HCT116 (cell line): ENCODE data around the gene TTC33. TPM values are rescaled to one million over a fixed set of nuclear protein-coding genes. Genes with fewer than 3 reads are reported as not detected.

Source experiments
- ATAC-seq: fragments of 200-7000 bp; cut with Tn5 transposase; 2 replicates; pipeline ENCODE4 v1.9.1; 2020; ENCODE audit warnings: mild to moderate bottlenecking, moderate library complexity
- BruUV-seq: library from RNA; stranded (reverse); fragments of 400-500 nt; replicated peaks from 2 replicates; lab custom pipeline; 2021; lab: Mats Ljungman, UMichigan
- CTCF ChIA-PET: fragments of 300-600 bp; sonication (Branson Sonifier 250); formaldehyde crosslinking; loops from one replicate; lab custom pipeline; 2021; ENCODE audit warnings: antibody characterized with exemption; lab: Charles Lee
- POLR2A ChIA-PET: fragments of 300-600, 350-600 bp; sonication (Branson Sonifier 250); formaldehyde crosslinking; loops from one replicate; lab custom pipeline; 2021; ENCODE audit warnings: antibody characterized with exemption; lab: Charles Lee
- RAD21 ChIA-PET, 2 experiments: fragments of 300-600 bp; sonication (Branson Sonifier 250); formaldehyde crosslinking; loops; one replicate each; lab custom pipeline; 2023; ENCODE audit warnings: low total read pairs in 2 of 2; ENCODE audit not compliant: uncharacterized antibody in 2 of 2, unreplicated experiment in 2 of 2, low non-redundant PET in 1 of 2; lab: Charles Lee
- DNase-seq: peaks from one replicate; pipeline ENCODE4 v3.0.0-alpha.2; 2010; ENCODE audit warnings: low read depth, low spot score
- H2AFZ ChIP-seq: fragments of 200-600 bp; shearing (Covaris generic), sonication (generic); 2 replicates; pipeline ENCODE4 v1.6.1; 2017; ENCODE audit warnings: low read depth, mixed run types, mixed read lengths, antibody characterized with exemption, low read length; ENCODE audit not compliant: poor library complexity, severe bottlenecking
- H3K27ac ChIP-seq: 2 replicates; pipeline ENCODE4 v1.5.1; 2012; ENCODE audit warnings: low read depth, low read length
- H3K27me3 ChIP-seq: fragments of 200-600 bp; sonication (generic); 2 replicates; pipeline ENCODE4 v1.6.1; 2016; ENCODE audit warnings: mixed run types, low read length, mixed read lengths; ENCODE audit not compliant: insufficient read depth
- H3K36me3 ChIP-seq, 2 experiments: fragments of 200-500 bp in 1 of 2; fragments of 200-600 bp in 1 of 2; sonication (Bioruptor generic) in 1 of 2; sonication (generic) in 1 of 2; 2 replicates each; pipeline versions ENCODE4 v1.5.1 to v1.6.1; 2014 to 2016; ENCODE audit warnings: low read length in 2 of 2, inconsistent platforms in 1 of 2, mixed read lengths in 1 of 2, mixed run types in 1 of 2; ENCODE audit not compliant: insufficient read depth in 2 of 2, control insufficient read depth in 1 of 2
- H3K4me1 ChIP-seq, 2 experiments: fragments of 200-600 bp in 1 of 2; sonication (generic) in 1 of 2; 2 replicates each; pipeline versions ENCODE4 v1.5.1 to v1.6.1; 2012 to 2017; ENCODE audit warnings: low read length in 2 of 2, inconsistent platforms in 1 of 2, mild to moderate bottlenecking in 1 of 2, mixed read lengths in 1 of 2, mixed run types in 1 of 2, moderate library complexity in 1 of 2; ENCODE audit not compliant: insufficient read depth in 2 of 2, control insufficient read depth in 1 of 2
- H3K4me2 ChIP-seq: fragments of 200-600 bp; sonication (generic); 2 replicates; pipeline ENCODE4 v1.6.1; 2017; ENCODE audit warnings: mixed run types, low read length, mixed read lengths
- H3K4me3 ChIP-seq, 2 experiments: fragments of 200-600 bp in 1 of 2; sonication (generic) in 1 of 2; replicated peaks in 1 of 2; 2 replicates each; pipeline ENCODE4 v1.5.1; 2011 to 2016; ENCODE audit warnings: low read length in 2 of 2, control low read depth in 1 of 2, low read depth in 1 of 2, mild to moderate bottlenecking in 1 of 2, mixed read lengths in 1 of 2, mixed run types in 1 of 2
- H3K79me2 ChIP-seq: fragments of 200-600 bp; sonication (generic); 2 replicates; pipeline ENCODE4 v1.6.1; 2017; ENCODE audit warnings: mild to moderate bottlenecking, mixed run types, low read length, moderate library complexity, mixed read lengths; ENCODE audit not compliant: insufficient read depth
- H3K9ac ChIP-seq: fragments of 200-600 bp; sonication (generic); 2 replicates; pipeline ENCODE4 v1.6.1; 2016; ENCODE audit warnings: low read length, mixed read lengths
- H3K9me2 ChIP-seq: fragments of 200-600 bp; sonication (generic), shearing (Covaris generic); 2 replicates; pipeline ENCODE4 v1.6.1; 2017; ENCODE audit warnings: mixed run types, mild to moderate bottlenecking, moderate library complexity; ENCODE audit not compliant: insufficient read depth
- H3K9me3 ChIP-seq, 2 experiments: fragments of 200-500 bp in 1 of 2; fragments of 200-600 bp in 1 of 2; sonication (Bioruptor generic) in 1 of 2; sonication (generic) in 1 of 2; 2 replicates each; pipeline ENCODE4 v1.6.1; 2014 to 2017; ENCODE audit warnings: low read length in 2 of 2, mixed read lengths in 2 of 2, inconsistent platforms in 1 of 2, low read depth in 1 of 2, mild to moderate bottlenecking in 1 of 2, mixed run types in 1 of 2, moderate library complexity in 1 of 2; ENCODE audit not compliant: control insufficient read depth in 1 of 2, insufficient read depth in 1 of 2
- H4K20me1 ChIP-seq: fragments of 200-600 bp; sonication (generic), shearing (Covaris generic); 2 replicates; pipeline ENCODE4 v1.6.1; 2017; ENCODE audit warnings: mixed run types, mild to moderate bottlenecking, moderate library complexity; ENCODE audit not compliant: insufficient read depth
- CBX3 ChIP-seq: IDR thresholded peaks from 2 replicates; pipeline ENCODE4 v1.6.1; 2012; ENCODE audit warnings: low read depth
- FOSL1 ChIP-seq: IDR thresholded peaks from 2 replicates; pipeline ENCODE4 v1.6.1; 2012; ENCODE audit warnings: low read depth
- RAD21 ChIP-seq: IDR thresholded peaks from 2 replicates; pipeline ENCODE4 v1.6.1; 2012; ENCODE audit warnings: low read depth, mild to moderate bottlenecking
- SIN3A ChIP-seq: IDR thresholded peaks from 2 replicates; pipeline ENCODE4 v1.6.1; 2012; ENCODE audit warnings: low read depth
- SRF ChIP-seq: IDR thresholded peaks from 2 replicates; pipeline ENCODE4 v1.6.1; 2012; ENCODE audit warnings: low read depth
- YY1 ChIP-seq: IDR thresholded peaks from 2 replicates; pipeline ENCODE4 v1.6.1; 2011; ENCODE audit warnings: low read length, low read depth, moderate library complexity, mild to moderate bottlenecking; ENCODE audit not compliant: insufficient replicate concordance; ENCODE audit errors: extremely low read depth
- ZNF274 ChIP-seq: fragments of 200-500 bp; sonication (Bioruptor generic); IDR thresholded peaks from 2 replicates; pipeline ENCODE4 v1.6.1; 2014; ENCODE audit warnings: mild to moderate bottlenecking, low read depth, low read length, inconsistent platforms
- intact Hi-C: fragments of 100-400 bp; cut with micrococcal nuclease; formaldehyde crosslinking; loops from 2 replicates; pipeline ENCODE4 v1.10.0; 2022
- total RNA-seq: library from RNA; stranded (reverse); gene quantifications from one replicate; pipeline ENCODE4 v1.2.1, GENCODE V29; 2021; ENCODE audit not compliant: unreplicated experiment
- TF ChIP-seq, protein P1 (sequence below): IDR thresholded peaks from 2 replicates; pipeline ENCODE4 v1.6.1; 2012
- TF ChIP-seq, protein P2 (sequence below): IDR thresholded peaks from 2 replicates; pipeline ENCODE4 v1.6.1; 2012; ENCODE audit warnings: low read depth
- TF ChIP-seq, protein P3 (sequence below): IDR thresholded peaks from 2 replicates; pipeline ENCODE4 v1.6.1; 2011; ENCODE audit warnings: mild to moderate bottlenecking, low read length, moderate library complexity; ENCODE audit not compliant: insufficient replicate concordance; ENCODE audit errors: extremely low read depth

TTC33 gene
- total RNA-seq, 1 experiment from 2014 or later = 14.5 TPM

DNA sequence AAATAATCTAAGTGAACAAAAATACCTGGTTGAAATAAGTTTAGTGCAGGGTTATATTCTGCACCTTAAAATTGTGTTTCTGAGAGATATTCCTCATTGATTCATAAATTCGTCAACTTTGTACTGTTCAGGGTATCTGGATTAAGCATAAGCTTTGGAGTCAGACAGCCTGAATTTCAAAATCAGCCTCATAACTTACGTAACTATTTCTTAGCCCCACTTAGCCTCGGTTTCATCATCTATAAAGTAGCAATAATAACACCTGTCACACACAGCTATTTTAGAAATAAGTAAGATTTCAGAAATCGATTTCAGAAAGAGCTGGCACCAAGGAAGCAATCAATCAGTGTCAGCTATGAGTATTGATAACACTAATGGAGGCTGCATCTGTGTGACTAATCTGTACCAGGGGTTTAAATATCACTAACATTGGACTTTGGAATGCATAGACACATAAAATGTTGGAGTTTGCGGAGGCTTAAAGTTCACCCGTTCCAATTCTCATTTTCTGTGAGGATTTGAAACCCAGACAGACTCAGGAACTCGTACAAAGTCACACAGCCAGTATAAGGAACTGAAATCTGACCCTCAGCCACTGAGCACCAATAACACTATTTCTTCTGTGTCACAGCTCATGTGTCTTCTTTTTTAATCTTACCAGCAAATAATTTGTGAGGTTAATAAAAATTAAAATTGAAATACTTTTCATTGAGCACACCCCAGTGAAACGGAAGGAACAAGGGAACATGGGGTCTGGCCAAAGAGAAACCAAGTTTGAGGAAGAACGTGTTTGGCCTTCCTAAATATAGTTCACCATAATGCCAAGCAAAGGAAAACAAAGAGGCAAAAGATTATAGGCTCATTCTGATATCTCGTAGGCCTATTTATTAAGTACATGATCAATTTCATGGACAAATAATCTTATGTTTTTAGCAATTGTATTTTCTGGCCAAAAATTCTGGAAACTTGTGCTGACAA, 270.5 kb downstream of the TTC33 start:
- DNase-seq = no peak
- Histone ChIP-seq H3K9me3 (no peaks in the 10 kb centered on the region), H3K9me2 (no peaks in the 10 kb centered on the region), H3K79me2 (no peaks in the 10 kb centered on the region), H4K20me1 (no peaks in the 10 kb centered on the region), H2AFZ (no peak overlapping the region), H3K4me2 (no peak overlapping the region), H3K36me3 (no peaks in the 10 kb centered on the region), H3K27me3 (no peaks in the 10 kb centered on the region), H3K4me1 (no peaks in the 10 kb centered on the region), H3K4me3 (no peak overlapping the region), H3K9ac (no peak overlapping the region), H3K27ac (no peak overlapping the region)
- no peak for ATAC-seq
- ChIA-PET CTCF (no interaction called here), POLR2A (no interaction called here), RAD21 (no interaction called here)
- intact Hi-C loops = no loop called here
- no TSS peak for BruUV-seq
- no peak for TF ChIP-seq SIN3A
- TF ChIP-seq, protein P1, sequence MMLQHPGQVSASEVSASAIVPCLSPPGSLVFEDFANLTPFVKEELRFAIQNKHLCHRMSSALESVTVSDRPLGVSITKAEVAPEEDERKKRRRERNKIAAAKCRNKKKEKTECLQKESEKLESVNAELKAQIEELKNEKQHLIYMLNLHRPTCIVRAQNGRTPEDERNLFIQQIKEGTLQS = no peak
- TF ChIP-seq, protein P2, sequence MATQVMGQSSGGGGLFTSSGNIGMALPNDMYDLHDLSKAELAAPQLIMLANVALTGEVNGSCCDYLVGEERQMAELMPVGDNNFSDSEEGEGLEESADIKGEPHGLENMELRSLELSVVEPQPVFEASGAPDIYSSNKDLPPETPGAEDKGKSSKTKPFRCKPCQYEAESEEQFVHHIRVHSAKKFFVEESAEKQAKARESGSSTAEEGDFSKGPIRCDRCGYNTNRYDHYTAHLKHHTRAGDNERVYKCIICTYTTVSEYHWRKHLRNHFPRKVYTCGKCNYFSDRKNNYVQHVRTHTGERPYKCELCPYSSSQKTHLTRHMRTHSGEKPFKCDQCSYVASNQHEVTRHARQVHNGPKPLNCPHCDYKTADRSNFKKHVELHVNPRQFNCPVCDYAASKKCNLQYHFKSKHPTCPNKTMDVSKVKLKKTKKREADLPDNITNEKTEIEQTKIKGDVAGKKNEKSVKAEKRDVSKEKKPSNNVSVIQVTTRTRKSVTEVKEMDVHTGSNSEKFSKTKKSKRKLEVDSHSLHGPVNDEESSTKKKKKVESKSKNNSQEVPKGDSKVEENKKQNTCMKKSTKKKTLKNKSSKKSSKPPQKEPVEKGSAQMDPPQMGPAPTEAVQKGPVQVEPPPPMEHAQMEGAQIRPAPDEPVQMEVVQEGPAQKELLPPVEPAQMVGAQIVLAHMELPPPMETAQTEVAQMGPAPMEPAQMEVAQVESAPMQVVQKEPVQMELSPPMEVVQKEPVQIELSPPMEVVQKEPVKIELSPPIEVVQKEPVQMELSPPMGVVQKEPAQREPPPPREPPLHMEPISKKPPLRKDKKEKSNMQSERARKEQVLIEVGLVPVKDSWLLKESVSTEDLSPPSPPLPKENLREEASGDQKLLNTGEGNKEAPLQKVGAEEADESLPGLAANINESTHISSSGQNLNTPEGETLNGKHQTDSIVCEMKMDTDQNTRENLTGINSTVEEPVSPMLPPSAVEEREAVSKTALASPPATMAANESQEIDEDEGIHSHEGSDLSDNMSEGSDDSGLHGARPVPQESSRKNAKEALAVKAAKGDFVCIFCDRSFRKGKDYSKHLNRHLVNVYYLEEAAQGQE = no peak
- no peak for TF ChIP-seq YY1
- no peak for TF ChIP-seq SRF
- TF ChIP-seq, protein P3, sequence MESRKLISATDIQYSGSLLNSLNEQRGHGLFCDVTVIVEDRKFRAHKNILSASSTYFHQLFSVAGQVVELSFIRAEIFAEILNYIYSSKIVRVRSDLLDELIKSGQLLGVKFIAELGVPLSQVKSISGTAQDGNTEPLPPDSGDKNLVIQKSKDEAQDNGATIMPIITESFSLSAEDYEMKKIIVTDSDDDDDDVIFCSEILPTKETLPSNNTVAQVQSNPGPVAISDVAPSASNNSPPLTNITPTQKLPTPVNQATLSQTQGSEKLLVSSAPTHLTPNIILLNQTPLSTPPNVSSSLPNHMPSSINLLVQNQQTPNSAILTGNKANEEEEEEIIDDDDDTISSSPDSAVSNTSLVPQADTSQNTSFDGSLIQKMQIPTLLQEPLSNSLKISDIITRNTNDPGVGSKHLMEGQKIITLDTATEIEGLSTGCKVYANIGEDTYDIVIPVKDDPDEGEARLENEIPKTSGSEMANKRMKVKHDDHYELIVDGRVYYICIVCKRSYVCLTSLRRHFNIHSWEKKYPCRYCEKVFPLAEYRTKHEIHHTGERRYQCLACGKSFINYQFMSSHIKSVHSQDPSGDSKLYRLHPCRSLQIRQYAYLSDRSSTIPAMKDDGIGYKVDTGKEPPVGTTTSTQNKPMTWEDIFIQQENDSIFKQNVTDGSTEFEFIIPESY = no peak
- no peak for TF ChIP-seq RAD21
- TF ChIP-seq CBX3 = no peak
- TF ChIP-seq ZNF274 = no peak
- TF ChIP-seq FOSL1 = no peak
